DOHH2 (cell line): Measurements from ENCODE around the gene PAQR4.

ENCODE experiments used
- H3F3A ChIP-seq: fragments of 200-600 bp; sonication (generic), shearing (Covaris generic); 2 replicates; pipeline ENCODE4 v1.6.0; 2016; ENCODE audit warnings: antibody characterized with exemption, mild to moderate bottlenecking; ENCODE audit not compliant: control insufficient read depth, insufficient read depth
- H3K27ac ChIP-seq: fragments of 200-600 bp; sonication (generic); 2 replicates; pipeline ENCODE4 v1.5.1; 2014; ENCODE audit warnings: low read depth, mild to moderate bottlenecking, low read length, moderate library complexity
- H3K27me3 ChIP-seq: fragments of 200-600 bp; sonication (generic); 2 replicates; pipeline ENCODE4 v1.6.1; 2014; ENCODE audit warnings: mild to moderate bottlenecking, low read length, mixed read lengths; ENCODE audit not compliant: control insufficient read depth
- H3K36me3 ChIP-seq: fragments of 200-600 bp; sonication (generic); 2 replicates; pipeline ENCODE4 v1.6.1; 2014; ENCODE audit warnings: mild to moderate bottlenecking, low read length, moderate library complexity, mixed read lengths; ENCODE audit not compliant: control insufficient read depth
- H3K4me1 ChIP-seq: fragments of 200-600 bp; sonication (generic); 2 replicates; pipeline ENCODE4 v1.6.1; 2014; ENCODE audit warnings: mild to moderate bottlenecking, low read length, mixed read lengths; ENCODE audit not compliant: control insufficient read depth
- H3K4me2 ChIP-seq: fragments of 200-600 bp; sonication (generic); 2 replicates; pipeline ENCODE4 v1.6.0; 2014; ENCODE audit warnings: mild to moderate bottlenecking, low read length, moderate library complexity
- H3K4me3 ChIP-seq: fragments of 200-600 bp; sonication (generic); 2 replicates; pipeline ENCODE4 v1.5.1; 2014; ENCODE audit warnings: mild to moderate bottlenecking, low read length, mixed read lengths
- H3K79me2 ChIP-seq: fragments of 200-600 bp; sonication (generic); 2 replicates; pipeline ENCODE4 v1.6.1; 2014; ENCODE audit warnings: mild to moderate bottlenecking, low read length, mixed read lengths; ENCODE audit not compliant: control insufficient read depth
- H3K9me2 ChIP-seq: fragments of 200-600 bp; sonication (generic); replicated peaks from 2 replicates; pipeline ENCODE4 v1.6.1; 2014; ENCODE audit warnings: mild to moderate bottlenecking, low read length, mixed read lengths; ENCODE audit not compliant: control insufficient read depth
- H3K9me3 ChIP-seq: fragments of 200-600 bp; sonication (generic); 2 replicates; pipeline ENCODE4 v1.6.1; 2014; ENCODE audit warnings: antibody characterized with exemption, low read length, mixed read lengths; ENCODE audit not compliant: control insufficient read depth, insufficient read depth
- H4K20me1 ChIP-seq: fragments of 200-600 bp; sonication (generic); 2 replicates; pipeline ENCODE4 v1.6.0; 2014; ENCODE audit warnings: low read depth, mild to moderate bottlenecking, antibody characterized with exemption, low read length, moderate library complexity; ENCODE audit not compliant: control insufficient read depth, insufficient read depth
- EZH2phosphoT487 ChIP-seq: fragments of 200-600 bp; sonication (generic); IDR thresholded peaks from 2 replicates; pipeline ENCODE4 v1.6.1; 2017; ENCODE audit warnings: borderline replicate concordance, mild to moderate bottlenecking, antibody characterized with exemption, low read length, moderate library complexity, mixed read lengths
- TF ChIP-seq, protein P1 (sequence below): fragments of 200-600 bp; sonication (generic); IDR thresholded peaks from one replicate; pipeline ENCODE4 v1.5.1; 2014; ENCODE audit warnings: antibody characterized with exemption, mild to moderate bottlenecking, low read depth, low read length; ENCODE audit not compliant: poor library complexity, severe bottlenecking

The PAQR4 gene

GRCh38 chr16:3014971-3015370 lies 45.8 kb downstream of the PAQR4 start:
- H3K27me3 ChIP-seq: peaks cover 11% of the 10 kb centered on the region
- no peaks in the 10 kb centered on the region for H3K36me3 ChIP-seq
- H3K4me1 ChIP-seq: peaks cover 3% of the 10 kb centered on the region; the same call in 1 of the 2 replicates
- no peak overlapping the region for H3K4me3 ChIP-seq
- H3K4me2 ChIP-seq: no peak overlapping the region
- no peaks in the 10 kb centered on the region for H3K79me2 ChIP-seq
- H3F3A ChIP-seq: no peaks in the 10 kb centered on the region
- no peaks in the 10 kb centered on the region for H3K9me2 ChIP-seq
- H4K20me1 ChIP-seq: no peaks in the 10 kb centered on the region
- no peak overlapping the region for H3K27ac ChIP-seq
- no peak for TF ChIP-seq EZH2phosphoT487
- TF ChIP-seq, protein P1, sequence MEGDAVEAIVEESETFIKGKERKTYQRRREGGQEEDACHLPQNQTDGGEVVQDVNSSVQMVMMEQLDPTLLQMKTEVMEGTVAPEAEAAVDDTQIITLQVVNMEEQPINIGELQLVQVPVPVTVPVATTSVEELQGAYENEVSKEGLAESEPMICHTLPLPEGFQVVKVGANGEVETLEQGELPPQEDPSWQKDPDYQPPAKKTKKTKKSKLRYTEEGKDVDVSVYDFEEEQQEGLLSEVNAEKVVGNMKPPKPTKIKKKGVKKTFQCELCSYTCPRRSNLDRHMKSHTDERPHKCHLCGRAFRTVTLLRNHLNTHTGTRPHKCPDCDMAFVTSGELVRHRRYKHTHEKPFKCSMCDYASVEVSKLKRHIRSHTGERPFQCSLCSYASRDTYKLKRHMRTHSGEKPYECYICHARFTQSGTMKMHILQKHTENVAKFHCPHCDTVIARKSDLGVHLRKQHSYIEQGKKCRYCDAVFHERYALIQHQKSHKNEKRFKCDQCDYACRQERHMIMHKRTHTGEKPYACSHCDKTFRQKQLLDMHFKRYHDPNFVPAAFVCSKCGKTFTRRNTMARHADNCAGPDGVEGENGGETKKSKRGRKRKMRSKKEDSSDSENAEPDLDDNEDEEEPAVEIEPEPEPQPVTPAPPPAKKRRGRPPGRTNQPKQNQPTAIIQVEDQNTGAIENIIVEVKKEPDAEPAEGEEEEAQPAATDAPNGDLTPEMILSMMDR: no peak
- no peaks in the 10 kb centered on the region for H3K9me3 ChIP-seq

- H3K4me1 ChIP-seq: peaks cover 11% of the 10 kb centered on the region
- no peaks in the 10 kb centered on the region for H3K9me3 ChIP-seq
- H4K20me1 ChIP-seq: no peaks in the 10 kb centered on the region
- no peak overlapping the region for H3K4me2 ChIP-seq
- H3K4me3 ChIP-seq: no peak overlapping the region
- no peaks in the 10 kb centered on the region for H3K9me2 ChIP-seq
- H3K27ac ChIP-seq: no peak overlapping the region
- no peaks in the 10 kb centered on the region for H3F3A ChIP-seq
- no peaks in the 10 kb centered on the region for H3K79me2 ChIP-seq
- H3K27me3 ChIP-seq: peaks cover 8% of the 10 kb centered on the region
- TF ChIP-seq, protein P1: no peak
- no peaks in the 10 kb centered on the region for H3K36me3 ChIP-seq
These were observed 46.8 kb downstream of the PAQR4 start for GRCh38 chr16:3015865-3016521.

DNA sequence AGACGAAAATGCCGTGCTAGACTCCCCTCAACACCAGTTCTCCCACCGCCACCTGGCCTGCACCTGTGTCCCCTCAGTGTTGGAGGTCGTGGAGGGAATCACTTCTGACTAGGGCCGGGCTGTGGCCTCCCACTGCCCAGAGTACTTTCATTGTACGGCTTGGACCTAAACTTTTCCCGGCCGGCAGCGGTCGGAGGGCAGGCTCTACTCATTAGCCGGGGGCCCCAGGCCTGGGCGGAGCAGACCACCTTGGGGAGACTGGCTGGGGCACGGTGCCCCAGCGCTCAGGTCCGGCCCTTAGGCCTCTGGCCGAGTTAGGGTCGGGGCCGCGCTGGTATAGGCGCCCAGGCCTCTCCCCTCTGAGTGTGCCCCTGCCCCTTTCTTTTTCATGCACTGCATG lies 48.2 kb downstream of the PAQR4 start:
- Histone ChIP-seq H3K4me3 (no peak overlapping the region), H3K4me2 (no peak overlapping the region), H3K4me1 (peaks cover 23% of the 10 kb centered on the region), H3K9me2 (no peaks in the 10 kb centered on the region), H3K27me3 (no peaks in the 10 kb centered on the region; the same call in 1 of the 2 replicates), H3K27ac (no peak overlapping the region), H3K9me3 (no peaks in the 10 kb centered on the region), H3K79me2 (no peaks in the 10 kb centered on the region), H4K20me1 (no peaks in the 10 kb centered on the region), H3K36me3 (no peaks in the 10 kb centered on the region), H3F3A (peaks cover 9% of the 10 kb centered on the region; the same call in 1 of the 2 replicates)
- TF ChIP-seq, protein P1: no peak
- TF ChIP-seq EZH2phosphoT487: no peak
